Esophagus muscularis mucosa (tissue), 4 donors: ENCODE measurements around the gene ANKS1A. TPM values are rescaled to one million over a fixed set of nuclear protein-coding genes. Genes with fewer than 3 reads are reported as not detected.

Source experiments
- DNase-seq: peaks from one replicate; pipeline ENCODE4 v3.0.0-alpha.2; 2017; ENCODE audit errors: extremely low spot score
- H3K27ac ChIP-seq, 4 donors: fragments of 200-600 bp; sonication (generic); replicated peaks in 1 of 4; 1 replicate in 3 of 4; 2 replicates in 1 of 4; pipeline ENCODE4 v1.5.1; 2016 to 2019; ENCODE audit warnings: mild to moderate bottlenecking in 1 of 4
- H3K27me3 ChIP-seq, 4 donors: fragments of 200-600 bp; sonication (generic); one replicate each; pipeline versions ENCODE4 v1.5.1 to v1.6.0; 2016 to 2019
- H3K36me3 ChIP-seq, 4 donors: fragments of 200-600 bp; sonication (generic); one replicate each; pipeline ENCODE4 v1.5.1; 2016 to 2019
- H3K4me1 ChIP-seq, 4 donors: fragments of 200-600 bp; sonication (generic); one replicate each; pipeline ENCODE4 v1.5.1; 2016 to 2019
- H3K4me3 ChIP-seq, 4 donors: fragments of 200-600 bp; sonication (generic); 1 replicate in 2 of 4; 2 replicates in 2 of 4; pipeline ENCODE4 v1.5.1; 2016 to 2019; ENCODE audit warnings: mild to moderate bottlenecking in 4 of 4, moderate library complexity in 1 of 4
- H3K9me3 ChIP-seq, 4 donors: fragments of 200-600 bp; sonication (generic); 1 replicate in 3 of 4; 2 replicates in 1 of 4; pipeline ENCODE4 v1.5.1; 2016 to 2019
- EP300 ChIP-seq: sonication (generic); formaldehyde crosslinking; IDR thresholded peaks from one replicate; pipeline ENCODE4 v1.6.1; 2017; ENCODE audit warnings: antibody characterized with exemption
- POLR2A ChIP-seq: fragments of 450-650 bp; IDR thresholded peaks from one replicate; pipeline ENCODE4 v1.6.1; 2017; ENCODE audit warnings: antibody characterized with exemption, moderate library complexity, mild to moderate bottlenecking, low read depth
- POLR2AphosphoS5 ChIP-seq, 2 donors: sonication (generic); formaldehyde crosslinking; IDR thresholded peaks; one replicate each; pipeline ENCODE4 v1.6.1; 2017; ENCODE audit warnings: antibody characterized with exemption in 2 of 2
- WGBS: methylation state at CpG from one replicate; pipeline ENCODE4 v1.1.5; 2018; 5-methylcytosine and 5-hydroxymethylcytosine counted together
- intact Hi-C: fragments of 100-400 bp; cut with DNase I; formaldehyde crosslinking; loops from one replicate; pipeline ENCODE4 v1.15.1; 2023
- total RNA-seq, 4 donors: library from RNA; depleted of rRNA; stranded (reverse); fragments of >200 nt; gene quantifications; one replicate each; pipeline versions ENCODE4 v1.1.0 to v1.2.1, GENCODE V29; 2016
- TF ChIP-seq, protein P1 (sequence below), 3 experiments: fragments of 200-600 bp in 2 of 3; fragments of 450-650 bp in 1 of 3; sonication (generic) in 2 of 3; IDR thresholded peaks; one replicate each; pipeline ENCODE4 v1.5.1; 2017 to 2019; ENCODE audit warnings: antibody characterized with exemption in 3 of 3, mild to moderate bottlenecking in 2 of 3, moderate library complexity in 1 of 3

The ANKS1A gene
- total RNA-seq, 4 donors from 2014 or later = 68.3 to 132 (median 98.7) TPM

DNA sequence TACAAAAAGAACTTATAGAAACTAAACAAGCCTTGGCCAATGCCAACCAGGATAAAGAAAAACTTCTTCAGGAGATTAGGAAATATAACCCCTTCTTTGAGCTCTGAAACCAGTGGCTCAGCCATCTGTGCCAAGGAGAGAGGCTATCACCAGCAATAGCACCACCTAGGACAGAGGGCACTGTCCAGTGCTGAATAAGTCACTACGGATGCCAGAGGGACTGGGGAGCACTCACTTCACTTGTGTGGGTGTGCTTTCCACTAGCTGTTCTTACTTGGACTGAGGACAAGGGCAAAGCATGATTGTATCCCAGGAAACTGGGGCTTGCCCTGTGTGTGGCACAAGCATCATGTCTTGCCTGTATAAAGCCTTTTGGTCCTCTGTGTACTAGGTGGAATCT, 16.7 kb upstream of the ANKS1A start:
- intact Hi-C loops = no loop called here
- Histone ChIP-seq H3K4me1 (no peaks in the 10 kb centered on the region), H3K4me3 (no peak overlapping the region), H3K36me3 (peaks cover 32 to 99% (median 91%) of the 10 kb centered on the region in 4 donors), H3K27me3 (no peaks in the 10 kb centered on the region), H3K27ac (no peak overlapping the region), H3K9me3 (no peaks in the 10 kb centered on the region)
- TF ChIP-seq POLR2AphosphoS5 (IDR thresholded peaks at IDR 0.05) (no peak), POLR2A (no peak)
- TF ChIP-seq, protein P1, sequence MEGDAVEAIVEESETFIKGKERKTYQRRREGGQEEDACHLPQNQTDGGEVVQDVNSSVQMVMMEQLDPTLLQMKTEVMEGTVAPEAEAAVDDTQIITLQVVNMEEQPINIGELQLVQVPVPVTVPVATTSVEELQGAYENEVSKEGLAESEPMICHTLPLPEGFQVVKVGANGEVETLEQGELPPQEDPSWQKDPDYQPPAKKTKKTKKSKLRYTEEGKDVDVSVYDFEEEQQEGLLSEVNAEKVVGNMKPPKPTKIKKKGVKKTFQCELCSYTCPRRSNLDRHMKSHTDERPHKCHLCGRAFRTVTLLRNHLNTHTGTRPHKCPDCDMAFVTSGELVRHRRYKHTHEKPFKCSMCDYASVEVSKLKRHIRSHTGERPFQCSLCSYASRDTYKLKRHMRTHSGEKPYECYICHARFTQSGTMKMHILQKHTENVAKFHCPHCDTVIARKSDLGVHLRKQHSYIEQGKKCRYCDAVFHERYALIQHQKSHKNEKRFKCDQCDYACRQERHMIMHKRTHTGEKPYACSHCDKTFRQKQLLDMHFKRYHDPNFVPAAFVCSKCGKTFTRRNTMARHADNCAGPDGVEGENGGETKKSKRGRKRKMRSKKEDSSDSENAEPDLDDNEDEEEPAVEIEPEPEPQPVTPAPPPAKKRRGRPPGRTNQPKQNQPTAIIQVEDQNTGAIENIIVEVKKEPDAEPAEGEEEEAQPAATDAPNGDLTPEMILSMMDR (IDR thresholded peaks at IDR 0.05) = no peak
- no peak for DNase-seq
- 36% methylated on average over 1 of the region's 1 CpG for WGBS

DNA sequence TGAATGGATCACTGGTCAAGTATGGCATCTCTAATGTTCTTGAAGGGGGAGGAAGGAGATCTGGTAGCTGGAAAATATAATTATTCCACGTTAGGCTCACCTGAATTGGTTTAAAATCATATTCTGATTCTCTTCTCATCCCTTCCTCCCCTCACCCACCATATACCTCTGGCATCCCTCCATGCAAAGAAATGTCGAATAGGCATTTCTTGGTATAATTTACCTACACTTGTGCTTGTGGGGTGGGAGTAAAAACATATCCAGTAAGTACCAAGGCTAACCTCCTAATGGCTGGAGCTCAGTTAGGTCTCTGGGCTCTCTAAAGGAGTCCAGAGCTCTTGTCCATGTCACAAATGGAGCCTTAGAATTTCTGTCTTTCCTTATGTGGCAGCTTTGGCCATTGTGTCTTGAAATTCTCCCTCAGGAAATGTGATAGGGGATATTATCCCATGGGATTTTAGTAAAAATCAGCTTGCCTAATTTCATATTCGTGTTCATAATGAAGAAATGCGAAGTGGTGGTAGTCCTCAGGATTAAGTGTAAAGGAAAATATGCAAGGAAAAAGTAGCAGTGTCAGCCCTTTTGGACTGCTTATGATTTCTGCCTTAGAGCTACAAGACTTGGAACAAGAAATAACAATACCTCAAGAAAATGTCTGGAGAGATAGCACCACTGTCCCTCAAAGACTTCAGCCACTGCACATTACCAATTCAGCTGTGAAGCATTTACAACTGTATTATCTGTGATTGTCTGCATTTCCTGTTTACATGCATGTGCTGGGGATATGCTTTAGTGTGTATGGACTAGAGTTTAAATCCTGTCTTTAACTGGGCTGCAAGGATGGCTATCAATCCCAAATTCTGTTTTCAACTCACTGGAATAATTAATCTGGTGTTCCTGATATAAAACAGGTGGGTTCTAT, 13.5 kb upstream of the ANKS1A start:
- DNase-seq = no peak
- no peak for TF ChIP-seq POLR2AphosphoS5 (IDR thresholded peaks at IDR 0.05)
- no peak for TF ChIP-seq POLR2A
- TF ChIP-seq, protein P1 (IDR thresholded peaks at IDR 0.05) = no peak
- no peak for TF ChIP-seq EP300
- intact Hi-C loops = no loop called here
- Histone ChIP-seq H3K9me3 (no peaks in the 10 kb centered on the region), H3K4me1 (no peaks in the 10 kb centered on the region), H3K4me3 (no peak overlapping the region), H3K27me3 (no peaks in the 10 kb centered on the region), H3K36me3 (peaks cover 50 to 100% (median 97%) of the 10 kb centered on the region in 4 donors), H3K27ac (no peak overlapping the region)
- WGBS = 87% methylated on average over 4 of the region's 4 CpGs

DNA sequence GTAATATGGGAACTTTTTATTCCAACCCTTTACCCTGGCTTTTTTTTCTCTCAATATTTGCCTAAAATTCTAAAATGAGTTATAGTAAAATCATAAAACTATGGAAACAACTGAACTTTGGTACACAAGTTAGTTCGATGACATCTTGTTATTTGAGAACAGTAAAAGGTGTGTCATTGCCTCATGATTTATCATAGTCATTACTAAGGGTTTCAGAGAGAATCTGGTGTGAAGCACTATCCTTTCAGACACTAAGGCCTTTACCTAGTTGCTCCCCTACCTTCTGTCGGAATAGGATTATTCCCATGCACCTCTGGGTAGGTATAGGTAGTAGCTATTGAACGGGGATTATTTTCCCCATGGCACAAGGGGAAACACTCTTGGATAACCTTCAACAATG, 12.6 kb upstream of the ANKS1A start:
- Histone ChIP-seq H3K27ac (no peak overlapping the region), H3K4me3 (no peak overlapping the region), H3K27me3 (no peaks in the 10 kb centered on the region), H3K4me1 (no peaks in the 10 kb centered on the region), H3K36me3 (peaks cover 43 to 100% (median 92%) of the 10 kb centered on the region in 4 donors), H3K9me3 (no peaks in the 10 kb centered on the region)
- no peak for DNase-seq
- 92% methylated on average over 3 of the region's 3 CpGs for WGBS
- TF ChIP-seq, protein P1 (IDR thresholded peaks at IDR 0.05) = no peak
- intact Hi-C loops = no loop called here

DNA sequence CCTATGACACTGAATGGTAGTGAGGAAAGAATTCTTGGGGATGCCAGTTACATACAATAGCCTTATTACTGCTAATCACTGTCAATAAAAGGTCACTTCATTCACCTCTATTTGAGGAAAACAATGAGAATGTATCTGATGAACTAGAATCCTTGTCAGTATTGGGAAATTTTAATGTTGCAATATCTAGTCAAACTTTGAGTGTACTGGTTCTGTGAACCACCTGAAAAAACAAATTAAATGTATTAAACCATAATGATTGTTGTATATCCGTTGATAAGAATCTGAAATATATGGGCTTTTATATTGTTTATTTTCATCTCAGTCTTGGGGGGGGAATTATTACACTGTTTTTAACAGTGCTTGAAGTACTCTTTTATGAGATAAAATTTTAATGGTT, 11.8 kb upstream of the ANKS1A start:
- WGBS = 76% methylated on average over 1 of the region's 1 CpG
- intact Hi-C loops = no loop called here
- TF ChIP-seq EP300 = no peak
- TF ChIP-seq, protein P1 (IDR thresholded peaks at IDR 0.05) = no peak
- no peak for TF ChIP-seq POLR2AphosphoS5 (IDR thresholded peaks at IDR 0.05)
- TF ChIP-seq POLR2A = no peak
- Histone ChIP-seq H3K27ac (no peak overlapping the region), H3K36me3 (peaks cover 45 to 100% (median 91%) of the 10 kb centered on the region in 4 donors), H3K27me3 (no peaks in the 10 kb centered on the region), H3K4me1 (no peaks in the 10 kb centered on the region), H3K4me3 (no peak overlapping the region), H3K9me3 (no peaks in the 10 kb centered on the region)
- no peak for DNase-seq
